Globus pallidus (tissue), 1 donor: Measurements from ENCODE around the gene RFXANK.
"Not testable (repeated sequence)": the region's sequence is repeated elsewhere in the genome, so short reads cannot be mapped to it uniquely, and the experiment has no call there.

Experiments used
- DNase-seq: peaks from one replicate; pipeline ENCODE4 v3.0.0-alpha.2; 2015; ENCODE audit warnings: low spot score

Gene RFXANK

GRCh38 chr19:19170053-19170872 is 21.8 kb upstream of the RFXANK start, which contains the start of gene MEF2B:
Gene MEF2B (minus strand): TSS chr19:19170263. CDS start chr19:19150735, 19,528 bp downstream.
- peak; percentile 26 for DNase-seq

GRCh38 chr19:19170873-19171672 is 21.0 kb upstream of the RFXANK start:
- no peak for DNase-seq

GRCh38 chr19:19171821-19172532 is 20.1 kb upstream of the RFXANK start:
- no peak for DNase-seq

- DNase-seq, result not testable (repeated sequence)
Observed at GRCh38 chr19:19173243-19173642, 18.8 kb upstream of the RFXANK start.

- DNase-seq, result no peak
Observed at GRCh38 chr19:19176950-19177349, 15.1 kb upstream of the RFXANK start.

- no peak for DNase-seq
Observed at GRCh38 chr19:19179548-19180441, 12.3 kb upstream of the RFXANK start.

- DNase-seq, result no peak
Observed at GRCh38 chr19:19181488-19181998, 10.5 kb upstream of the RFXANK start.

GRCh38 chr19:19185853-19186740 is 6.0 kb upstream of the RFXANK start:
- no peak for DNase-seq

GRCh38 chr19:19186742-19187141 is 5.3 kb upstream of the RFXANK start:
- no peak for DNase-seq

- DNase-seq, result no peak
Observed at GRCh38 chr19:19191768-19192077, 335 bp upstream of the RFXANK start.

GRCh38 chr19:19192910-19193423 is 909 bp downstream of the RFXANK start:
- no peak for DNase-seq

- no peak for DNase-seq
Observed at GRCh38 chr19:19193926-19194325, 1.9 kb downstream of the RFXANK start.

- no peak for DNase-seq
Observed at GRCh38 chr19:19201697-19202630, 9.9 kb downstream of the RFXANK start.

GRCh38 chr19:19202707-19203011 is 10.6 kb downstream of the RFXANK start:
- no peak for DNase-seq

- peak; percentile 85 for DNase-seq
Observed at GRCh38 chr19:19203012-19203856, 11.2 kb downstream of the RFXANK start, which contains the start of gene NR2C2AP. Gene NR2C2AP (minus strand): TSS chr19:19203414. CDS start chr19:19203060, 354 bp downstream.

- DNase-seq, result no peak
Observed at GRCh38 chr19:19204181-19204580, 12.1 kb downstream of the RFXANK start.

- DNase-seq, result peak; percentile 65
Observed at GRCh38 chr19:19205416-19206410, 13.7 kb downstream of the RFXANK start.
